ENCODE data around the gene UQCR10.

The UQCR10 gene

DNA sequence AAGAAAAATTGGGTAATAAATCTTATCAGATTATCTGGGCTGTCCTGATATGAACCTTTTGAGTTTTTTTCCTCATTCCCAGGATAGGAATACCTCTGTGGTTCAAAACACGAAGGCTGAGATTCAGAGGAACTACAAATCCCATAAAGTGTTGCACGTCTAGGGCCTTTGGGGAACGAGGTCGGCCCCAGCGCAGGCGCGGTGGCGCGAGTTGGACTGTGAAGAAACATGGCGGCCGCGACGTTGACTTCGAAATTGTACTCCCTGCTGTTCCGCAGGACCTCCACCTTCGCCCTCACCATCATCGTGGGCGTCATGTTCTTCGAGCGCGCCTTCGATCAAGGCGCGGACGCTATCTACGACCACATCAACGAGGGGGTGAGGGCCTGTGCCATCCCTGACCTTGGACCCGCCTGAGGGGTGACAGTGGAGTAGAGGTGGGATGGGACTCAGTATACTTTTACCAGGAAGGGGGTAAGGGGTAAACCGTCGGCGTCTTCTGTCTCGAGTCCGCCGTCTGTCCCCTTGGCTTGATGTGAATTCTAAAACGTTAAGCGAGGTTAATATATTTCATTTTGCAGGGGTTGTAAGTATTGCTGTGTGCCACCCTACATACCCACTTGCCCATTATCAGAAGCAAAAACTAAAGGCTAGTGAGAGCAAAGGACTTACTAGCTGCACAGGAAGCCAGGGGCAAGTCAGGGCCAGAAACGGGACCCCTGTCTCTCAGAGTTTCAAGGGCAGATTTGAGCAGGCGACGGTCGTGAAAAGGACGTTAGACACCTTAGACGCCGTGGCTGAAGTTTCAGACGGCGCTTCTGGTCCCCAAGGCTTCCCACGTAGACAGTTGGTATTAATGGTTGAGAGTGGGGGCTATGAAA lies at the start of gene UQCR10:
Gene UQCR10 (plus strand): TSS at position 199 of the 881 bp plus-strand sequence. CDS start 30 bp downstream, at position 229.
- Histone ChIP-seq H4K20me1 (ENCODE audit: control insufficient read depth, insufficient read depth, low read depth, low read length) (no peaks in the 10 kb centered on the region; the same call in 1 of the 2 replicates), H3K27me3 (ENCODE audit: control insufficient read depth, low read length) (no peaks in the 10 kb centered on the region), H3K36me3 (ENCODE audit: control insufficient read depth, low read length) (peaks cover 35% of the 10 kb centered on the region), H3K4me2 (ENCODE audit: low read length) (peak within 1 kb of the TSS; percentile 66), H3K27ac (ENCODE audit: low read depth, low read length) (peak within 1 kb of the TSS; percentile 52), H3K4me3 (ENCODE audit: low read length) (peak within 1 kb of the TSS; percentile 98), H3K9me3 (ENCODE audit: control insufficient read depth, insufficient read depth, low read length) (no peaks in the 10 kb centered on the region), H3K9me2 (replicated peaks; ENCODE audit: control insufficient read depth, low read length) (no peaks in the 10 kb centered on the region), H3F3A (ENCODE audit: control insufficient read depth, insufficient read depth) (no peaks in the 10 kb centered on the region), H3K4me1 (ENCODE audit: control insufficient read depth, low read length) (peaks cover 28% of the 10 kb centered on the region), H3K79me2 (ENCODE audit: control insufficient read depth, low read length) (peaks cover 45% of the 10 kb centered on the region)
- no peak for TF ChIP-seq EZH2phosphoT487 (IDR thresholded peaks at IDR 0.05; ENCODE audit: borderline replicate concordance, low read length)
- TF ChIP-seq, protein P1, sequence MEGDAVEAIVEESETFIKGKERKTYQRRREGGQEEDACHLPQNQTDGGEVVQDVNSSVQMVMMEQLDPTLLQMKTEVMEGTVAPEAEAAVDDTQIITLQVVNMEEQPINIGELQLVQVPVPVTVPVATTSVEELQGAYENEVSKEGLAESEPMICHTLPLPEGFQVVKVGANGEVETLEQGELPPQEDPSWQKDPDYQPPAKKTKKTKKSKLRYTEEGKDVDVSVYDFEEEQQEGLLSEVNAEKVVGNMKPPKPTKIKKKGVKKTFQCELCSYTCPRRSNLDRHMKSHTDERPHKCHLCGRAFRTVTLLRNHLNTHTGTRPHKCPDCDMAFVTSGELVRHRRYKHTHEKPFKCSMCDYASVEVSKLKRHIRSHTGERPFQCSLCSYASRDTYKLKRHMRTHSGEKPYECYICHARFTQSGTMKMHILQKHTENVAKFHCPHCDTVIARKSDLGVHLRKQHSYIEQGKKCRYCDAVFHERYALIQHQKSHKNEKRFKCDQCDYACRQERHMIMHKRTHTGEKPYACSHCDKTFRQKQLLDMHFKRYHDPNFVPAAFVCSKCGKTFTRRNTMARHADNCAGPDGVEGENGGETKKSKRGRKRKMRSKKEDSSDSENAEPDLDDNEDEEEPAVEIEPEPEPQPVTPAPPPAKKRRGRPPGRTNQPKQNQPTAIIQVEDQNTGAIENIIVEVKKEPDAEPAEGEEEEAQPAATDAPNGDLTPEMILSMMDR (IDR thresholded peaks at IDR 0.05; ENCODE audit: low read depth, low read length, poor library complexity, severe bottlenecking), result no peak

DNA sequence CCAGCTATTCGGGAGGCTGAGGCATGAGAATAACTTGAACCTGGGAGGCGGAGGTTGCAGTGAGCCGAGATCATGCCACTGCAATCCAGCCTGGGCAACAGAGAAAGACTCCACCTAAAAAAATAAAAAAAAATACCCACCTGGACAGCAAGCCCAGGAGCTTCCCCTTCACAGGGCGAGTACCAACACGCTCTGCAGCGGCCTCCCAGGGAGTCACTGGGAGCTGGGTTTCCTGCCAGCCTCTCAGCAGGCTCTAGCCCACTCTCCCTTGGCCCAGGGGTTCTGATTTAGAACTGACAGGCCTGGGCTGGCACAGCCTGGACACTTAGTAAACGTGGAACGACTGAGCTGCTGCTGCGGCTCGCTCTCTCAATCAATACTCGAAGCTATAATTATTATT lies 49.4 kb upstream of the UQCR10 start:
- no peaks in the 10 kb centered on the region for H3K9me3 ChIP-seq (ENCODE audit: control insufficient read depth, insufficient read depth, low read length)
- H3K36me3 ChIP-seq (ENCODE audit: control insufficient read depth, low read length), result no peaks in the 10 kb centered on the region
- TF ChIP-seq, protein P1 (IDR thresholded peaks at IDR 0.05; ENCODE audit: low read depth, low read length, poor library complexity, severe bottlenecking), result no peak
- TF ChIP-seq EZH2phosphoT487 (IDR thresholded peaks at IDR 0.05; ENCODE audit: borderline replicate concordance, low read length), result no peak
- H3K79me2 ChIP-seq (ENCODE audit: control insufficient read depth, low read length), result no peaks in the 10 kb centered on the region
- no peaks in the 10 kb centered on the region for H3K9me2 ChIP-seq (replicated peaks; ENCODE audit: control insufficient read depth, low read length)
- H3K27me3 ChIP-seq (ENCODE audit: control insufficient read depth, low read length), result peaks cover 3% of the 10 kb centered on the region; the same call in 1 of the 2 replicates
- no peaks in the 10 kb centered on the region; the same call in 1 of the 2 replicates for H4K20me1 ChIP-seq (ENCODE audit: control insufficient read depth, insufficient read depth, low read depth, low read length)
- no peaks in the 10 kb centered on the region for H3F3A ChIP-seq (ENCODE audit: control insufficient read depth, insufficient read depth)
- no peak overlapping the region for H3K4me2 ChIP-seq (ENCODE audit: low read length)
- H3K4me3 ChIP-seq (ENCODE audit: low read length), result no peak overlapping the region
- H3K4me1 ChIP-seq (ENCODE audit: control insufficient read depth, low read length), result no peaks in the 10 kb centered on the region
- no peak overlapping the region for H3K27ac ChIP-seq (ENCODE audit: low read depth, low read length)

- Histone ChIP-seq H3F3A (ENCODE audit: control insufficient read depth, insufficient read depth) (no peaks in the 10 kb centered on the region), H3K27ac (ENCODE audit: low read depth, low read length) (no peak overlapping the region), H3K4me3 (ENCODE audit: low read length) (no peak overlapping the region), H3K9me2 (replicated peaks; ENCODE audit: control insufficient read depth, low read length) (no peaks in the 10 kb centered on the region), H3K4me2 (ENCODE audit: low read length) (no peak overlapping the region), H3K27me3 (ENCODE audit: control insufficient read depth, low read length) (peaks cover 3% of the 10 kb centered on the region; the same call in 1 of the 2 replicates), H4K20me1 (ENCODE audit: control insufficient read depth, insufficient read depth, low read depth, low read length) (no peaks in the 10 kb centered on the region; the same call in 1 of the 2 replicates), H3K79me2 (ENCODE audit: control insufficient read depth, low read length) (no peaks in the 10 kb centered on the region), H3K9me3 (ENCODE audit: control insufficient read depth, insufficient read depth, low read length) (no peaks in the 10 kb centered on the region), H3K36me3 (ENCODE audit: control insufficient read depth, low read length) (no peaks in the 10 kb centered on the region), H3K4me1 (ENCODE audit: control insufficient read depth, low read length) (no peaks in the 10 kb centered on the region)
- no peak for TF ChIP-seq EZH2phosphoT487 (IDR thresholded peaks at IDR 0.05; ENCODE audit: borderline replicate concordance, low read length)
- TF ChIP-seq, protein P1 (IDR thresholded peaks at IDR 0.05; ENCODE audit: low read depth, low read length, poor library complexity, severe bottlenecking), result no peak
Measured at GRCh38 chr22:29718949-29719898, 47.9 kb upstream of the UQCR10 start.
